SK-N-MC (cell line): ENCODE data around the gene GDPD5.

Experiments used
- EZH2 ChIP-seq: fragments of 200-600 bp; sonication (generic); IDR thresholded peaks from one replicate; pipeline ENCODE4 v1.6.1; 2017; ENCODE audit warnings: antibody characterized with exemption
- FOXP2 ChIP-seq: optimal IDR thresholded peaks from 2 replicates; pipeline ENCODE3; 2011; ENCODE audit warnings: mild to moderate bottlenecking, moderate library complexity; ENCODE audit not compliant: insufficient read depth; ENCODE audit errors: extremely low read length, control extremely low read depth
- POLR2AphosphoS5 ChIP-seq: IDR thresholded peaks from 2 replicates; pipeline ENCODE4 v1.6.1; 2012; ENCODE audit warnings: mild to moderate bottlenecking, low read depth, low read length, borderline replicate concordance

DNA sequence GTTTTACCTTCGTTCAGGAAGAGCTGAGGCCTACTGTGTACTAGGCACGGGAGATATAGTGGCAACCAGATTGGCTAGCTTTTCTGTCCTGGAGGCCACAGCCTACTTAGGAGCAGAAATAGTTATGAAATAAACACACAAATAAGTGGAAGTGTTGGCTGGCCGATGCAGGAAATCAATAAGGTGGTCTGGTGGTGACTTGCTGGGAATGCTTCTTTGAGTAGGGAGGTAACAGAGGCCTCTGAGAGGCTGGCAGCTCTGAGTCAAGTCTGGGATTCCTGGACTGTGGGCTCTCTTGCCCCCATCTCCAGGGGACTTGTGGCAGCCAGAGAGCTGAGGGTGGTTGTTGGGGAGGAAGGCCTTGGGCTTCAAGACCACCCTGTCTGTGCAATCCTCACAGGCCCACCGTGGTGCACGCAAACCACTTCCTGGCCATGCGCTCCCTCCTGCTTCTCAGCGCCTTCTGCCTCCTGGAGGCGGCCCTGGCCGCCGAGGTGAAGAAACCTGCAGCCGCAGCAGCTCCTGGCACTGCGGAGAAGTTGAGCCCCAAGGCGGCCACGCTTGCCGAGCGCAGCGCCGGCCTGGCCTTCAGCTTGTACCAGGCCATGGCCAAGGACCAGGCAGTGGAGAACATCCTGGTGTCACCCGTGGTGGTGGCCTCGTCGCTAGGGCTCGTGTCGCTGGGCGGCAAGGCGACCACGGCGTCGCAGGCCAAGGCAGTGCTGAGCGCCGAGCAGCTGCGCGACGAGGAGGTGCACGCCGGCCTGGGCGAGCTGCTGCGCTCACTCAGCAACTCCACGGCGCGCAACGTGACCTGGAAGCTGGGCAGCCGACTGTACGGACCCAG, 40.4 kb upstream of the GDPD5 start:
- TF ChIP-seq EZH2 (no peak), POLR2AphosphoS5 (no peak; the same call in 1 of the 2 replicates), FOXP2 (no peak)
